ENCODE results near the gene FAM20B. TPM values are rescaled to one million over a fixed set of nuclear protein-coding genes. Genes with fewer than 3 reads are reported as not detected.

The FAM20B gene
- total and polyA plus RNA-seq, 2 of the 13 experiments (the other 11 are each of a cell fraction or from before 2014, with no cell fraction given) = 13.8 to 26.9 TPM

GRCh38 chr1:179029321-179029759, 3.6 kb downstream of the FAM20B start (continued):
- TF ChIP-seq ZBTB14 (CRISPR knock-in tag; IDR thresholded peaks at IDR 0.05) (no peak), ZNF737 (CRISPR knock-in tag; IDR thresholded peaks at IDR 0.05; ENCODE audit: borderline replicate concordance) (no peak), GFI1 (CRISPR knock-in tag; IDR thresholded peaks at IDR 0.05; ENCODE audit: borderline replicate concordance) (no peak), ZSCAN30 (CRISPR knock-in tag; IDR thresholded peaks at IDR 0.05) (no peak), NCOA2 (CRISPR knock-in tag; IDR thresholded peaks at IDR 0.05) (peak; percentile 55), SIX1 (CRISPR knock-in tag; IDR thresholded peaks at IDR 0.05; ENCODE audit: borderline replicate concordance) (no peak), ATF7 (IDR thresholded peaks at IDR 0.05) (no peak), ATF7 (CRISPR knock-in tag; IDR thresholded peaks at IDR 0.05) (no peak), ZNF597 (CRISPR knock-in tag; IDR thresholded peaks at IDR 0.05) (no peak), FIP1L1 (IDR thresholded peaks at IDR 0.05; ENCODE audit: borderline replicate concordance, insufficient read depth, low read depth, low read length) (no peak), ZNF431 (CRISPR knock-in tag; IDR thresholded peaks at IDR 0.05; ENCODE audit: borderline replicate concordance, low read depth) (no peak), ZNF605 (CRISPR knock-in tag; IDR thresholded peaks at IDR 0.05) (no peak), ZNF775 (CRISPR knock-in tag; IDR thresholded peaks at IDR 0.05; ENCODE audit: borderline replicate concordance) (no peak), SETDB1 (CRISPR knock-in tag; IDR thresholded peaks at IDR 0.05; ENCODE audit: borderline replicate concordance) (no peak), TAF15 (IDR thresholded peaks at IDR 0.05; ENCODE audit: low read depth, low read length, poor library complexity, severe bottlenecking) (no peak)
- TF ChIP-seq, protein P1, sequence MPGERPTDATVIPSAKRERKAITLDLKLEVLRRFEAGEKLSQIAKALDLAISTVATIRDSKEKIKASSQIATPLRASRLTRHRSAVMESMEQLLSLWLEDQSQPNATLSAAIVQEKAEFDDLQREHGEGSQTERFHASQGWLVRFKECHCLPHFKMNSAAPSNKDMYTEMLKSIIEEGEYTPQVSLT (CRISPR knock-in tag; IDR thresholded peaks at IDR 0.05; ENCODE audit: borderline replicate concordance, low read depth) = no peak
- TF ChIP-seq, protein P2, sequence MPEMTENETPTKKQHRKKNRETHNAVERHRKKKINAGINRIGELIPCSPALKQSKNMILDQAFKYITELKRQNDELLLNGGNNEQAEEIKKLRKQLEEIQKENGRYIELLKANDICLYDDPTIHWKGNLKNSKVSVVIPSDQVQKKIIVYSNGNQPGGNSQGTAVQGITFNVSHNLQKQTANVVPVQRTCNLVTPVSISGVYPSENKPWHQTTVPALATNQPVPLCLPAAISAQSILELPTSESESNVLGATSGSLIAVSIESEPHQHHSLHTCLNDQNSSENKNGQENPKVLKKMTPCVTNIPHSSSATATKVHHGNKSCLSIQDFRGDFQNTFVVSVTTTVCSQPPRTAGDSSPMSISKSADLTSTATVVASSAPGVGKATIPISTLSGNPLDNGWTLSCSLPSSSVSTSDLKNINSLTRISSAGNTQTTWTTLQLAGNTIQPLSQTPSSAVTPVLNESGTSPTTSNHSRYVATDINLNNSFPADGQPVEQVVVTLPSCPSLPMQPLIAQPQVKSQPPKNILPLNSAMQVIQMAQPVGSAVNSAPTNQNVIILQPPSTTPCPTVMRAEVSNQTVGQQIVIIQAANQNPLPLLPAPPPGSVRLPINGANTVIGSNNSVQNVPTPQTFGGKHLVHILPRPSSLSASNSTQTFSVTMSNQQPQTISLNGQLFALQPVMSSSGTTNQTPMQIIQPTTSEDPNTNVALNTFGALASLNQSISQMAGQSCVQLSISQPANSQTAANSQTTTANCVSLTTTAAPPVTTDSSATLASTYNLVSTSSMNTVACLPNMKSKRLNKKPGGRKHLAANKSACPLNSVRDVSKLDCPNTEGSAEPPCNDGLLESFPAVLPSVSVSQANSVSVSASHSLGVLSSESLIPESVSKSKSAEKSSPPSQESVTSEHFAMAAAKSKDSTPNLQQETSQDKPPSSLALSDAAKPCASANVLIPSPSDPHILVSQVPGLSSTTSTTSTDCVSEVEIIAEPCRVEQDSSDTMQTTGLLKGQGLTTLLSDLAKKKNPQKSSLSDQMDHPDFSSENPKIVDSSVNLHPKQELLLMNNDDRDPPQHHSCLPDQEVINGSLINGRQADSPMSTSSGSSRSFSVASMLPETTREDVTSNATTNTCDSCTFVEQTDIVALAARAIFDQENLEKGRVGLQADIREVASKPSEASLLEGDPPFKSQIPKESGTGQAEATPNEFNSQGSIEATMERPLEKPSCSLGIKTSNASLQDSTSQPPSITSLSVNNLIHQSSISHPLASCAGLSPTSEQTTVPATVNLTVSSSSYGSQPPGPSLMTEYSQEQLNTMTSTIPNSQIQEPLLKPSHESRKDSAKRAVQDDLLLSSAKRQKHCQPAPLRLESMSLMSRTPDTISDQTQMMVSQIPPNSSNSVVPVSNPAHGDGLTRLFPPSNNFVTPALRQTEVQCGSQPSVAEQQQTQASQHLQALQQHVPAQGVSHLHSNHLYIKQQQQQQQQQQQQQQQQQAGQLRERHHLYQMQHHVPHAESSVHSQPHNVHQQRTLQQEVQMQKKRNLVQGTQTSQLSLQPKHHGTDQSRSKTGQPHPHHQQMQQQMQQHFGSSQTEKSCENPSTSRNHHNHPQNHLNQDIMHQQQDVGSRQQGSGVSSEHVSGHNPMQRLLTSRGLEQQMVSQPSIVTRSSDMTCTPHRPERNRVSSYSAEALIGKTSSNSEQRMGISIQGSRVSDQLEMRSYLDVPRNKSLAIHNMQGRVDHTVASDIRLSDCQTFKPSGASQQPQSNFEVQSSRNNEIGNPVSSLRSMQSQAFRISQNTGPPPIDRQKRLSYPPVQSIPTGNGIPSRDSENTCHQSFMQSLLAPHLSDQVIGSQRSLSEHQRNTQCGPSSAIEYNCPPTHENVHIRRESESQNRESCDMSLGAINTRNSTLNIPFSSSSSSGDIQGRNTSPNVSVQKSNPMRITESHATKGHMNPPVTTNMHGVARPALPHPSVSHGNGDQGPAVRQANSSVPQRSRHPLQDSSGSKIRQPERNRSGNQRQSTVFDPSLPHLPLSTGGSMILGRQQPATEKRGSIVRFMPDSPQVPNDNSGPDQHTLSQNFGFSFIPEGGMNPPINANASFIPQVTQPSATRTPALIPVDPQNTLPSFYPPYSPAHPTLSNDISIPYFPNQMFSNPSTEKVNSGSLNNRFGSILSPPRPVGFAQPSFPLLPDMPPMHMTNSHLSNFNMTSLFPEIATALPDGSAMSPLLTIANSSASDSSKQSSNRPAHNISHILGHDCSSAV (CRISPR knock-in tag; IDR thresholded peaks at IDR 0.05; ENCODE audit: borderline replicate concordance) = no peak
- TF ChIP-seq, protein P3, sequence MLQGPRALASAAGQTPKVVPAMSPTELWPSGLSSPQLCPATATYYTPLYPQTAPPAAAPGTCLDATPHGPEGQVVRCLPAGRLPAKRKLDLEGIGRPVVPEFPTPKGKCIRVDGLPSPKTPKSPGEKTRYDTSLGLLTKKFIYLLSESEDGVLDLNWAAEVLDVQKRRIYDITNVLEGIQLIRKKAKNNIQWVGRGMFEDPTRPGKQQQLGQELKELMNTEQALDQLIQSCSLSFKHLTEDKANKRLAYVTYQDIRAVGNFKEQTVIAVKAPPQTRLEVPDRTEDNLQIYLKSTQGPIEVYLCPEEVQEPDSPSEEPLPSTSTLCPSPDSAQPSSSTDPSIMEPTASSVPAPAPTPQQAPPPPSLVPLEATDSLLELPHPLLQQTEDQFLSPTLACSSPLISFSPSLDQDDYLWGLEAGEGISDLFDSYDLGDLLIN (CRISPR knock-in tag; IDR thresholded peaks at IDR 0.05; ENCODE audit: borderline replicate concordance) = no peak
